ENCODE results near the gene PTPRN2. TPM values are rescaled to one million over a fixed set of nuclear protein-coding genes. Genes with fewer than 3 reads are reported as not detected.
"Not testable (repeated sequence)": the region's sequence is repeated elsewhere in the genome, so short reads cannot be mapped to it uniquely, and the experiment has no call there.

The PTPRN2 gene
- total RNA-seq, 1 donor from 2014 or later, result 2.4 TPM

DNA sequence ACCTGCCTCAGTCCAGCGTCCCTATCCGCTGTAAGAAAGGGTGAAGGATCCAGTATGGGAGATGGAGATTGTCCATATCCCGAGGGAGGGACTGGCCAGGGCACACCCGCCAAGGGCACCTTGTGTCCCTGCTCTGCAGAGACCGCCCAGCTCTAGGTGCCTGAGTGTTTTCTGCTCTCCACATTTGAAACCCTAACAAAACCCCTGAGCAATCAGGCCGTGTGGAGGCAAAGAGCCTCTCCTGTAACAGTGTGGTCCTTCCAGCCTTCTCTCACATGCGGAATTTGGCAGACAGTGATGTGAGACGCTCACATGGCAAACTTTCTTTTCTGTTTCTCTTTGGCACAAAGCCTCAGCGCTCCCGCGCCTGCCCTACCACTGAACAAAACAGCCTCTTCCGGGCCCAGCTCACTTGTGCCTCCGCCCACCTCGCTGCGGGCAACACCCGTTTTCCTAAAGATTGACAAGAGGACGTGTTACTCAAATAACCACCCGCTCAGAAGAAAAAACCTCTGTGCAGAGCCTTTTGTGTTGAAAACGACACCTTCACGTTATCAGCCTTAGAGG lies 736.0 kb downstream of the PTPRN2 start:
- H3K36me3 ChIP-seq (ENCODE audit: control insufficient read depth, insufficient read depth, low read length), result no peaks in the 10 kb centered on the region
- no peak overlapping the region for H3K4me3 ChIP-seq (ENCODE audit: low read depth, low read length)
- TF ChIP-seq, protein P1, sequence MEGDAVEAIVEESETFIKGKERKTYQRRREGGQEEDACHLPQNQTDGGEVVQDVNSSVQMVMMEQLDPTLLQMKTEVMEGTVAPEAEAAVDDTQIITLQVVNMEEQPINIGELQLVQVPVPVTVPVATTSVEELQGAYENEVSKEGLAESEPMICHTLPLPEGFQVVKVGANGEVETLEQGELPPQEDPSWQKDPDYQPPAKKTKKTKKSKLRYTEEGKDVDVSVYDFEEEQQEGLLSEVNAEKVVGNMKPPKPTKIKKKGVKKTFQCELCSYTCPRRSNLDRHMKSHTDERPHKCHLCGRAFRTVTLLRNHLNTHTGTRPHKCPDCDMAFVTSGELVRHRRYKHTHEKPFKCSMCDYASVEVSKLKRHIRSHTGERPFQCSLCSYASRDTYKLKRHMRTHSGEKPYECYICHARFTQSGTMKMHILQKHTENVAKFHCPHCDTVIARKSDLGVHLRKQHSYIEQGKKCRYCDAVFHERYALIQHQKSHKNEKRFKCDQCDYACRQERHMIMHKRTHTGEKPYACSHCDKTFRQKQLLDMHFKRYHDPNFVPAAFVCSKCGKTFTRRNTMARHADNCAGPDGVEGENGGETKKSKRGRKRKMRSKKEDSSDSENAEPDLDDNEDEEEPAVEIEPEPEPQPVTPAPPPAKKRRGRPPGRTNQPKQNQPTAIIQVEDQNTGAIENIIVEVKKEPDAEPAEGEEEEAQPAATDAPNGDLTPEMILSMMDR (IDR thresholded peaks at IDR 0.05; ENCODE audit: insufficient read depth, low read length, poor library complexity, severe bottlenecking), result no peak
- no peak for DNase-seq (ENCODE audit: low read depth)
- H3K27me3 ChIP-seq (ENCODE audit: control insufficient read depth, insufficient read depth, low read length), result no peaks in the 10 kb centered on the region

DNA sequence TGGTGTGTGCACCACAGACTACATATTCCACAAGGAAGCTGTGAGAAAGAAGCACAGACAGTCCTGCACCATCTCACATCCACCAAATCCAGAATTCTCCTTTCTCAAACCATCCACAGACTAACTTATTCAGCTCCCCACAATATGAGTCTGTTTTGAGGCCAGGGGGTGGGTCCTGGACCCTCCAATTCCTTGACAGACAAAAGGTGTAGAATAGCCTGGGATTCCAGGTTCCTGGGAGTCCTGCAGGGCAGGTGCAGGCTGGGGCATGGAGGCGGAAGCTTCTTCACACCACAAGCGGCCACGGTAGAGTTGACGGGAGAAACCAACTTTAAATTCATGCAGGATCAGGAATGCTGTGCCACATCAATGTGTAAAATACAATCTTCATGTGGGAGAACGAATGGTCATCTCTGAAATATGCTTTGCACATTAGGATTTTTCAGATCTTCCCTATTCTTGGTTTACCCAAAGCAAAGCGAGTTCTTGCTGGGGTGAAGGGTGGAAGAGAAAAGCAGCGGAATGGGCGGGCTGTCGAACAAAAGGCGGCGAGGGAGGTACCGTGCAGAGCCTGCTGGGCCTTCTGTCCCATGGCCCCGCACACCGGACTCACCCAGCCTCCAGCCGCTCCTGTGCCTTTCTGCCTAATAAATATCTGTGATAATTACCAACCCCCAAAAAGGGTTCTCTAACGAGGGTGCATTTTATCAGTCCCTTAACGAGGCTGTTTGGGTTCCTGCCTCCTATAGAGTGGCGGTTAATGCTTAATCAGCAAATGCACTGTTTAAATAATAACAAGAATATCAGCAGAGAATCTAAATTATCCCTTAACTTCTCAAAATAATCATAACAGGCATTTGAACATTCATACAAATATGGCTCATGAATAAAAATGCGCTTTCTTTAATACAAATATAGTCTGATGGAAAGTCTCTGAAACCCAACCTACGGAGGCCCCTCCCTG lies 736.9 kb downstream of the PTPRN2 start:
- DNase-seq (ENCODE audit: low read depth), result no peak
- H3K27me3 ChIP-seq (ENCODE audit: control insufficient read depth, insufficient read depth, low read length), result no peaks in the 10 kb centered on the region
- TF ChIP-seq, protein P1 (IDR thresholded peaks at IDR 0.05; ENCODE audit: insufficient read depth, low read length, poor library complexity, severe bottlenecking), result no peak
- no peak overlapping the region for H3K4me3 ChIP-seq (ENCODE audit: low read depth, low read length)
- no peaks in the 10 kb centered on the region for H3K36me3 ChIP-seq (ENCODE audit: control insufficient read depth, insufficient read depth, low read length)

DNA sequence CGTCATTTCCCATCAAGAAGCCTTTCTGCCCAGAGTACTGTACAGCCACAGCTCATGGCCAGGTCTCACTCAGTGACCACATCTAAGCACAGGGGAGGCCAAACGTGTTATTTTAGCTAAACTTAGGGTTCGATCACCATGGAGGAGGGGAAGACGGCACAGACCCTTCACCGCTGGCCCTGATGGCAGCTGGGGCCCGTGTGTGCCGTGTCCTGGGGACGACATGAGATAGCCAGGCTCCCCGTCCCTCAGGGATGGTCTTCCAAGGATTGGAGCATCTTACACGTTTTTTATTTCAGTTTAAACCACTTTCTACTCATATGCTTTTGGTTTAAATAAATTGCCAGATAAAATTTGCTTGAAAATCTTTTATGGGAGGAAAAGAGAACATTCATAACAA lies 737.9 kb downstream of the PTPRN2 start:
- DNase-seq (ENCODE audit: low read depth), result no peak
- Histone ChIP-seq H3K4me3 (ENCODE audit: low read depth, low read length) (no peak overlapping the region), H3K36me3 (ENCODE audit: control insufficient read depth, insufficient read depth, low read length) (no peaks in the 10 kb centered on the region), H3K27me3 (ENCODE audit: control insufficient read depth, insufficient read depth, low read length) (no peaks in the 10 kb centered on the region)
- TF ChIP-seq, protein P1 (IDR thresholded peaks at IDR 0.05; ENCODE audit: insufficient read depth, low read length, poor library complexity, severe bottlenecking), result no peak

DNA sequence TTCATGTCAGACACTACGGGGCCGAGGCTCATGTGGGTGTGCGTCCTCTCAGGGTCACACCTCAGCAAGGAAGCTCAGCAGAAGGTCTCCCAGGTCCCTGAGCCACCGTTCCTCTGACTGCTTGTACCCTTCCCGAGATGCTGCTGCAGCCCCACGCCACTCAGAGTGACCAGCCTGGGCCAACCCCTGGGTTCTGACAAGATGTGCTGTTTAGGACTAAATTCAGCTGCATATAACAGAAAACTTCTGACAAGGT lies 738.4 kb downstream of the PTPRN2 start:
- Histone ChIP-seq H3K36me3 (ENCODE audit: control insufficient read depth, insufficient read depth, low read length) (no peaks in the 10 kb centered on the region), H3K27me3 (ENCODE audit: control insufficient read depth, insufficient read depth, low read length) (no peaks in the 10 kb centered on the region)
- TF ChIP-seq, protein P1 (IDR thresholded peaks at IDR 0.05; ENCODE audit: insufficient read depth, low read length, poor library complexity, severe bottlenecking), result no peak

DNA sequence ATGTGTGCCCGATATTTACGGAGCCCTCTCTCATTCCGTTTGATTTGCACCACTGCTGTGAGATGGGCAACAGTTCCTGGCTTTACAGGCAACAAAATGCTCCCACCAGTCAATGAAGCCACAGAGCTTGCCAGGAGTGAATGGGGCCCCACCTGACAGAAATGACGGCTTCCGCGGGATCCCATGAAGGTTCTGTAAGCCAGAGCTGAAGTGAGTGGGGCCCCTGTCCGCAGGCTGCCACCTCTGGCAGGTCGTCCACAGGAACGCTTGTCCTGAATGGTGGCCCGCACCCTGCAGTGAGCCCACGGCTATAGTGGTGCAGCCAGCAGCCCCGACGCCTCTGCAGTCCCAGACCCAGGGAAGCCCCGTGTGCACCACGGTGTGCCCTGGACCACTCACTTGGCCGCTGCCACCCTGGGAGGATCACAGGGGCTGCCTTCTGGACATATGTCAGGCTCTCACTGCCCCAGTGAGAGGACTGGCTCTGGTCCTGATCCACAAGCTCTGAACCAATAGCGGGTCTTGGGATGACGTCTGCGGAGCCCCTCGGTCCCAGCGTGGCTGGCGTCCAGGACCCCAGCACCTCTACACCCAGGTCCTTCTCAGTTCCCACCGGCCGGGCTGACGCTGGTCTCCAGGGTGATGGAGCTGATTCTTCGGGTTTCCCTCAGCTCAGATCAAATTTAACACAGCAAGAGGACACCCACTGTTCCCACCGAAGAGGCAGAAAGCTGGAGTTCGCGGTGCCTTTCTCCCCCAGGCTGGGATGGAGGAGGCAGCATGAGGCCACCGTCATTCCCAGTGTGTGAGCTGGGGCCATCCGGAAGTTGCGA lies 738.9 kb downstream of the PTPRN2 start:
- DNase-seq (ENCODE audit: low read depth), result no peak
- Histone ChIP-seq H3K27me3 (ENCODE audit: control insufficient read depth, insufficient read depth, low read length) (no peaks in the 10 kb centered on the region), H3K4me3 (ENCODE audit: low read depth, low read length) (no peak overlapping the region), H3K36me3 (ENCODE audit: control insufficient read depth, insufficient read depth, low read length) (no peaks in the 10 kb centered on the region)
- TF ChIP-seq, protein P1 (IDR thresholded peaks at IDR 0.05; ENCODE audit: insufficient read depth, low read length, poor library complexity, severe bottlenecking), result no peak

More for the DNA sequence above, 738.4 kb downstream of the PTPRN2 start:
- no peak for DNase-seq (ENCODE audit: low read depth)
- H3K4me3 ChIP-seq (ENCODE audit: low read depth, low read length), result no peak overlapping the region

DNA sequence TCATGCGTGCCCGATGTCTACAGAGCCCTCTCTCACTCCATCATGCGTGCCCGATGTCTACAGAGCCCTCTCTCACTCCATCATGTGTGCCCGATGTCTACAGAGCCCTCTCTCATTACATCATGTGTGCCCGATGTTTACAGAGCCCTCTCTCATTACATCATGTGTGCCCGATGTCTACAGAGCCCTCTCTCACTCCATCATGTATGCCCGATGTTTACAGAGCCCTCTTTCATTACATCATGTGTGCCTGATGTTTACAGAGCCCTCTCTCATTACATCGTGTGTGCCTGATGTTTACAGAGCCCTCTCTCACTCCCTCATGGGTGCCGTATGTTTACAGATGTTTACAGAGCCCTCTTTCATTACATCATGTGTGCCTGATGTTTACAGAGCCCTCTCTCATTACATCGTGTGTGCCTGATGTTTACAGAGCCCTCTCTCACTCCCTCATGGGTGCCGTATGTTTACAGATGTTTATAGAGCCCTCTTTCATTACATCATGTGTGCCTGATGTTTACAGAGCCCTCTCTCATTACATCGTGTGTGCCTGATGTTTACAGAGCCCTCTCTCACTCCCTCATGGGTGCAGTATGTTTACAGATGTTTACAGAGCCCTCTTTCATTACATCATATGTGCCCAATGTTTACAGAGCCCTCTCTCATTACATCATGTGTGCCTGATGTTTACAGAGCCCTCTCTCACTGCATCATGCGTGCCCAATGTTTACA lies 739.7 kb downstream of the PTPRN2 start:
- not testable (repeated sequence) for H3K36me3 ChIP-seq (ENCODE audit: control insufficient read depth, insufficient read depth, low read length); DNase-seq (ENCODE audit: low read depth); H3K27me3 ChIP-seq (ENCODE audit: control insufficient read depth, insufficient read depth, low read length); H3K4me3 ChIP-seq (ENCODE audit: low read depth, low read length)

DNA sequence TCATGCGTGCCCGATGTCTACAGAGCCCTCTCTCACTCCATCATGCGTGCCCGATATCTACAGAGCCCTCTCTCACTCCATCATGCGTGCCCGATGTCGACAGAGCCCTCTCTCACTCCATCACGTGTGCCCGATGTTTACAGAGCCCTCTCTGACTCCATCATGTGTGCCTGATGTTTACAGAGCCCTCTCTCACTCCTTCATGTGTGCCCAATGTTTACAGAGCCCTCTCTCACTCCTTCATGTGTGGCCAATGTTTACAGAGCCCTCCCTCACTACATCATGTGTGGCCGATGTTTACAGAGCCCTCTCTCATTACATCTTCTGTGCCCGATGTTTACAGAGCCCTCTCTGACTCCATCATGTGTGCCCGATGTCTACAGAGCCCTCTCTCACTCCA lies 740.9 kb downstream of the PTPRN2 start:
- not testable (repeated sequence) for H3K27me3 ChIP-seq (ENCODE audit: control insufficient read depth, insufficient read depth, low read length); DNase-seq (ENCODE audit: low read depth); H3K4me3 ChIP-seq (ENCODE audit: low read depth, low read length); H3K36me3 ChIP-seq (ENCODE audit: control insufficient read depth, insufficient read depth, low read length)

Data from kidney epithelial cell (primary cell).